Activated naive CD4-positive, alpha-beta T cell treated with anti-CD3 and anti-CD28 coated beads, Interleukin-2, amount 10 ng/mL, durations not matched to agents 7 days and 5 days (primary cell): ENCODE measurements around the gene TLK2.
A peak's percentile ranks its signal among the peaks of the same experiment; 100 is the strongest.
"Not testable (repeated sequence)": the region's sequence is repeated elsewhere in the genome, so short reads cannot be mapped to it uniquely, and the experiment has no call there.

Experiments used
- CTCF ChIA-PET: fragments of 350-600 bp; sonication (Branson Sonifier 250); formaldehyde crosslinking; loops from one replicate; lab custom pipeline; 2021; ENCODE audit warnings: antibody characterized with exemption; lab: Charles Lee
- DNase-seq: peaks from one replicate; pipeline ENCODE4 v3.0.0-alpha.2; 2020
- H3K27ac Mint-ChIP-seq: one replicate; pipeline ENCODE4 v1.8.0; 2021; ENCODE audit warnings: mild to moderate bottlenecking, moderate library complexity, mixed read lengths
- H3K27me3 Mint-ChIP-seq: one replicate; pipeline ENCODE4 v1.8.0; 2021; ENCODE audit warnings: mild to moderate bottlenecking, mixed read lengths
- H3K36me3 Mint-ChIP-seq: one replicate; pipeline ENCODE4 v1.8.0; 2021; ENCODE audit warnings: mixed read lengths
- H3K4me1 Mint-ChIP-seq: one replicate; pipeline ENCODE4 v1.8.0; 2021; ENCODE audit warnings: mixed read lengths
- H3K4me3 Mint-ChIP-seq: one replicate; pipeline ENCODE4 v1.8.0; 2021; ENCODE audit warnings: mild to moderate bottlenecking, moderate library complexity, mixed read lengths
- H3K9me3 Mint-ChIP-seq: one replicate; pipeline ENCODE4 v1.8.0; 2021; ENCODE audit warnings: mixed read lengths

Gene TLK2

DNA sequence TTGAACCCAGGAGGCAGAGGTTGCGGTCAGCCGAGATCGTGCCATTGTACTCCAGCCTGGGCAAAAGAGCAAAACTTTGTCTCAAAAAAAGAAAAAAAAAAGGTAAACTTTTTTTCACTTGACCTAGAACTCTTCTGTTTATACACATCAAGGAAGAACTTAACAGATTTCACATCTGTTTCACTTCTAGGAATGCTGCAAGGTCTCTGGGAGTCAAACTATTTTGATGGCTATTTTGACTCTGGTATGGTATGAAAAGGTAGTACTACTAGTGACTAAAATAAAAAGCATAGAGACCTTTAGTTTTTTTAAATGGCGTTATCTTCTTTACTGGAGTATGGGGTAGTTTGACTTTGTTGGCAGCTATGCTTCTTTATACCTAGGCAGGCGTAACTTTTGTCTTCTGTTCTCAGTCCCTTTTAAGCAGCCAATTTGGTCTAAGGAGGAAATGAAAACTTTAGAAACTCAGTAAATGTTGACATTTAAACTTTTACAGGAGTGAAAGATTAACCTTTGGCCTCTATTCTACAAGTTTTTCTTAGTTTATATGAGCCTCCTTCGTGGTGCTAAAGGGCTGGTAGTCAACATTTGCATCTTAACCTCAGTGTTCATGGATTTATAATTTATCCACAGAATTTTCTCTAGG is 28.7 kb downstream of the TLK2 start:
- H3K4me1 Mint-ChIP-seq, result peaks cover 25% of the 10 kb centered on the region
- H3K9me3 Mint-ChIP-seq, H3K36me3 Mint-ChIP-seq, H3K4me3 Mint-ChIP-seq, DNase-seq, H3K27ac Mint-ChIP-seq, H3K27me3 Mint-ChIP-seq, CTCF ChIA-PET: not testable (repeated sequence)

DNA sequence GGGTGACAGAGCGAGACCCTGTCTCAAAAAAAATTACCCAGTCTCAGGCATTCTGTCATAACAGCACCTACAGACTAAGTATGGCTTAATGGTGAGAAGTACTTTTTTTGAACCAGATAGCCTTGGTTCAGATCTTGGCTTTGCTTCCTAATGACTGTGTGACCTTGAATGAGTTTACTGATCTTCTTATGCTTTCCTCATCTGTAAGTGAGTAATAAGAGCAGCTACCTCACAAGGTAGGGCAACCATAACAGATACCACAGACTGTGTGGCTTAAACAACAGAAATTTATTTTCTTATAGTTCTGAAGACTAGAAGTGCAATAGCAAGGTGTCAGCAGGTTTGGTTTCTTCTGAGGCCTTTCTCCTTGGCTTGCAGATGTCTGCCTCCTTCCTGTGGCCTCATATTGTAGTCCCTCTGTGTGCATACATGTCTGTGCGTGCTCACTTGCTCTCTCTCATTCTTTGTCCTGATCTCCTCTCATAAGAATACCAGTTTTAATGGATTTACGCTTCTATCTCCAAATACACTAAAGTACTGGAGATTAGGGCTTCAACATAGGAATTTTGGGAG is 31.7 kb downstream of the TLK2 start:
- CTCF ChIA-PET, H3K36me3 Mint-ChIP-seq, DNase-seq, H3K9me3 Mint-ChIP-seq, H3K4me3 Mint-ChIP-seq, H3K27me3 Mint-ChIP-seq: not testable (repeated sequence)
- H3K4me1 Mint-ChIP-seq, result peaks cover 25% of the 10 kb centered on the region
- peak overlapping the region; percentile 24 for H3K27ac Mint-ChIP-seq

DNA sequence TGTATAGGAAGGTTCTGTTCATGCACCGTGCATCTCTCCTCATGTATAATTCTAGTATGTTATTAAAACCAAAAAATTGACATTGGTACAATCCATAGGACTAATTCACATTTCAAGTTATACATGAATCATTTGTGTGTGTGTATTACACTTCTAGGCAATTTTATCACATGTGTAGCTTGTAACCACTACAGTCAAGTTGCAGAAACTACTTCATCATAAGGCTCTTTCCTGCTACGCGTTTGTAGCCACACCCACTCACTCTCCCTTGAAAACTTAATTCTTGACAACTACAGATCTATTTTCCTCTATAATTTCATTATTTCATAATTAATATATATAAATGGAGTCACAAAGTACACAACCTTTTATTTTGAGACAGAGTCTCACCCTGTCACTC is 32.4 kb downstream of the TLK2 start:
- CTCF ChIA-PET, H3K4me3 Mint-ChIP-seq, DNase-seq, H3K9me3 Mint-ChIP-seq, H3K27me3 Mint-ChIP-seq, H3K27ac Mint-ChIP-seq, H3K36me3 Mint-ChIP-seq: not testable (repeated sequence)
- H3K4me1 Mint-ChIP-seq, result peaks cover 25% of the 10 kb centered on the region

DNA sequence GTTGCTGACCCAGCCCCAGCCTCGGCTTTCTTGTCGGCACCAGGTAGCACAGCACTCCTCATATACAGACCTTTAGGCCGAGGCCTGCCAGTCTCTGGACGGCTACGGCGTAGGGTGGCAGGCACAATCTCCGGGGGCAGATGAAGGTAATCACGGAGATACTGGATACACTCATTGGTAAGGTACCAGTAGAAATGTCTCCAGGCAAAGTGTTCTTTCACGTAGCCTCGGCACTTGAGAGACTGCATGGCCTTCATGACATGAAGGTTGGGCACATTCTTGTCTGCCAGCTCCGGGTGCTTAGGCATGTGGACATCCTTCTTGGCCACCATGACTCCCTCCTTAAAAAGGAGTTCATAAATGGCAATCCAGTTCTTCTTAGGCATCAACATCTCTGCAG is 37.8 kb downstream of the TLK2 start:
- H3K4me3 Mint-ChIP-seq, DNase-seq, H3K27ac Mint-ChIP-seq, H3K4me1 Mint-ChIP-seq, H3K27me3 Mint-ChIP-seq, CTCF ChIA-PET, H3K9me3 Mint-ChIP-seq: not testable (repeated sequence)
- peaks cover 11% of the 10 kb centered on the region for H3K36me3 Mint-ChIP-seq

- H3K4me1 Mint-ChIP-seq, DNase-seq, H3K4me3 Mint-ChIP-seq, CTCF ChIA-PET, H3K27ac Mint-ChIP-seq, H3K27me3 Mint-ChIP-seq, H3K9me3 Mint-ChIP-seq: not testable (repeated sequence)
- H3K36me3 Mint-ChIP-seq, result peaks cover 14% of the 10 kb centered on the region
These were observed 42.7 kb downstream of the TLK2 start for GRCh38 chr17:62521295-62521694.

DNA sequence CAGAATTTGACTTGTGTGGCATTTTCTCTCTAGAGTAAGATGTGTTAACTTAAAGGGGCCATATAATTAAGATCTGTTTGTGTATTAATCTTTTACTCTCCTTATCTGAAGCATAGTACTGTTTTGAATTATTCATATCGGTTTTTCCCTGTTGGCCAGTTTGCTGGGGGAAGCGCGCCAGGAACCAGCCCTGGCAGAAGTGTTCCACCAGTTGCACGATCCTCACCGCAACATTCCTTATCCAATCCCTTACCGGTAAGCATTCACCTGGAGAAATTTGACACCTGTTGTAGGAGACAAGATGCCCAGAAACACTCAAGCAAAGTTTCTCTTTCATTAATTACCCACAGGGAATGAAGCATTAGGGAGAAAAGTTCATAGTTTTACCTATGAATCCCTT is 45.5 kb downstream of the TLK2 start:
- CTCF ChIA-PET, H3K27ac Mint-ChIP-seq, H3K4me1 Mint-ChIP-seq, H3K4me3 Mint-ChIP-seq, H3K27me3 Mint-ChIP-seq, DNase-seq, H3K9me3 Mint-ChIP-seq: not testable (repeated sequence)
- H3K36me3 Mint-ChIP-seq, result peaks cover 23% of the 10 kb centered on the region

GRCh38 chr17:62525317-62525716 is 46.7 kb downstream of the TLK2 start:
- H3K27ac Mint-ChIP-seq, H3K4me3 Mint-ChIP-seq, CTCF ChIA-PET, DNase-seq, H3K9me3 Mint-ChIP-seq, H3K27me3 Mint-ChIP-seq, H3K4me1 Mint-ChIP-seq: not testable (repeated sequence)
- peaks cover 25% of the 10 kb centered on the region for H3K36me3 Mint-ChIP-seq

- H3K4me1 Mint-ChIP-seq, DNase-seq, H3K27ac Mint-ChIP-seq, H3K9me3 Mint-ChIP-seq, H3K4me3 Mint-ChIP-seq, CTCF ChIA-PET, H3K27me3 Mint-ChIP-seq: not testable (repeated sequence)
- peaks cover 29% of the 10 kb centered on the region for H3K36me3 Mint-ChIP-seq
These were observed 52.3 kb downstream of the TLK2 start for GRCh38 chr17:62530936-62531335.

DNA sequence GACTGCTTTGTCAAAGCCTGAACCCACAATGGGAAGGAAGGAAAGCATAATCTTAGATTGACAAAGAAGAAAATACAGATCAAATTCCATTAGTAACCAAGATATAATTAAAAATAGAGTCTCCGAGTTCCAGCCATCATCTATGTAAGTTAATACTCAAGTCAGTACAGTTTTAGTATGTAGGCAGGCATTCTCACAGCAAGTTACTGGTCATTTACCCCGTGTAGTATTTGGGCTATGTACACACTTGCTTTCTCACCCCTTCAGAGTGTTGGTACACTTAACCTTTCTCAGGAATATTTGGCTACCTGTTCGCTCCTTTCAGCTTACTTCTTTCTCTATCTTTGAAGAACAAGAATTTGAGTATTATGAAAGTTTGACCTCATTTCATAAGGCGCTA is 57.9 kb downstream of the TLK2 start:
- H3K27me3 Mint-ChIP-seq, CTCF ChIA-PET, H3K27ac Mint-ChIP-seq, H3K4me3 Mint-ChIP-seq, H3K4me1 Mint-ChIP-seq, H3K9me3 Mint-ChIP-seq, DNase-seq: not testable (repeated sequence)
- peaks cover 41% of the 10 kb centered on the region for H3K36me3 Mint-ChIP-seq

- H3K27ac Mint-ChIP-seq, H3K27me3 Mint-ChIP-seq, H3K4me1 Mint-ChIP-seq, CTCF ChIA-PET, H3K4me3 Mint-ChIP-seq, H3K9me3 Mint-ChIP-seq, DNase-seq: not testable (repeated sequence)
- H3K36me3 Mint-ChIP-seq, result peaks cover 47% of the 10 kb centered on the region
These were observed 62.4 kb downstream of the TLK2 start for GRCh38 chr17:62541073-62541472.

DNA sequence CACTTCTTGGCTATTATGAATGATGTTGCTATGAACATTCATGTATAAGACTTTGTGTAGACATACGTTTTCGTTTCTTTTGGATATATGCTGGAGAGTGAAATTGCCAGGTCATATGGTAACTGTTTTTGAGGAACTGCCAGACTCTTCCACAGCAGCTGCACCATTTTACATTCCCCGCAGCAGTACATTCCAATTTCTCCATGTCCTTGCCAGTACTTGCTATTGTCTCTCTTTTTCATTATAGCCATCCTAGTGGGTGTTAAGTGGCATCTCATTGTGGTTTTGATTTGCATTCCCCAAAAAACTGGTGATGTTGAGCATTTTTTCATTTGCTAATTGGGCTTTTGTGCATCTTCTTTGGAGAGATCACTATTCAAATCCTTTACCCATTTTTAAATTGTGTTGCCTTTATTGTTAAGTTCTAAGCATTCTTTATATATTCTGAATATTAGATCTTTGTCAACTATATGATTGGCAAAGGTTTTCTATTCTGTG is 64.7 kb downstream of the TLK2 start:
- H3K4me3 Mint-ChIP-seq, H3K9me3 Mint-ChIP-seq, H3K4me1 Mint-ChIP-seq, H3K27me3 Mint-ChIP-seq, CTCF ChIA-PET, DNase-seq, H3K27ac Mint-ChIP-seq: not testable (repeated sequence)
- H3K36me3 Mint-ChIP-seq, result peaks cover 37% of the 10 kb centered on the region

- H3K4me1 Mint-ChIP-seq, H3K27me3 Mint-ChIP-seq, DNase-seq, CTCF ChIA-PET, H3K27ac Mint-ChIP-seq, H3K4me3 Mint-ChIP-seq, H3K9me3 Mint-ChIP-seq: not testable (repeated sequence)
- H3K36me3 Mint-ChIP-seq, result peaks cover 21% of the 10 kb centered on the region
These were observed 67.4 kb downstream of the TLK2 start for GRCh38 chr17:62546066-62546465.

DNA sequence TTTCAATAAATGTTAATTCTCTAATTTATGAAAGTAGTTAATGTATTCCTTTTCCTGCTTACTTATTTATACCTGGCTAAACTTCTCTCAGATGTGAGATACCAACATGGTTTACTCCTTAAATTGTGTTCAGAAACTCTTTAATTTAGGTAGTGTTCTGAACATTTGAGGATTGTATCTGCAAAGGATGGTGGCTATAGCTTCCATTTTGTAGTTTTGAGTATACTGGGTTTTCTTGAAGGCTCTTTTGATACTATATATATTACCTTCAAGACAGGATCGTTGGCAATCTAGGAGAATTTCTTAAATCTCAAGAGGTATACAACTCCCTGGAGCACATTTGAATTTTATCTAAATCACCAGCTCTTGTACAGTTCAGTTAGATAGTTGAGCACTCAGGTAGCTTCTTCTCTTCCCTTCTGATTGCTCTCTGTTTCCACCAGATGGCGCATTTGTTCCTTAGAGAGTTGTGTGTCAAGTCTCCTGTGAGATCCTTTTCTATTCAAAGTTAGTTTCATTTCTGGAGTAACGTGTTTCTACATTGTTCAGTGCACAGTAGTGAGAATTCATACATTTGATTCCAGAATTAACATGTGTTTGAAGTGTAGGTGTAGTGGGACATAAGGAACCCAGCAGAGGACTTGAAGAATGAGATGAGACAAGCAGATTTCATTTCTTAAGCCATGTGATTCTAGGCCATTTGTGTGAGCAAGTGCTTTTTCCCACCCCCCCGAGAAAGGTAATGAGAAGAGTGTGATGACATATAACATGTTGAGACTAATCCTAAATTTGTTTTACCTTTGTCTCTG is 74.4 kb downstream of the TLK2 start:
- H3K4me3 Mint-ChIP-seq, result peak overlapping the region; percentile 7
- H3K27me3 Mint-ChIP-seq, H3K36me3 Mint-ChIP-seq, H3K4me1 Mint-ChIP-seq, H3K9me3 Mint-ChIP-seq: not testable (repeated sequence)
- CTCF ChIA-PET, result interaction anchor here (0.7 to 0.9 kb wide), 4 partner anchors 11 to 710 kb away, joined by 3 to 6 read pairs (median 4); no protein-coding TSS in a partner anchor
- peak overlapping the region; percentile 70 for H3K27ac Mint-ChIP-seq
- DNase-seq, result peak; percentile 54

GRCh38 chr17:62557532-62557931 is 78.9 kb downstream of the TLK2 start:
- H3K27me3 Mint-ChIP-seq, H3K4me1 Mint-ChIP-seq, DNase-seq, H3K9me3 Mint-ChIP-seq, H3K4me3 Mint-ChIP-seq, CTCF ChIA-PET, H3K27ac Mint-ChIP-seq: not testable (repeated sequence)
- H3K36me3 Mint-ChIP-seq, result peaks cover 21% of the 10 kb centered on the region

- H3K4me3 Mint-ChIP-seq, CTCF ChIA-PET, H3K4me1 Mint-ChIP-seq, H3K27ac Mint-ChIP-seq, H3K9me3 Mint-ChIP-seq, H3K27me3 Mint-ChIP-seq, DNase-seq: not testable (repeated sequence)
- H3K36me3 Mint-ChIP-seq, result peaks cover 28% of the 10 kb centered on the region
These were observed 80.3 kb downstream of the TLK2 start for GRCh38 chr17:62558941-62559340.
